IPS-20b (cell line): ENCODE data around the gene NEMF.
"Not testable (repeated sequence)": the region's sequence is repeated elsewhere in the genome, so short reads cannot be mapped to it uniquely, and the experiment has no call there.

ENCODE experiments used
- H3K27ac ChIP-seq: one replicate; pipeline ENCODE4 v1.5.1; 2013; ENCODE audit warnings: low read length
- H3K27me3 ChIP-seq: 2 replicates; pipeline ENCODE4 v1.6.1; 2013; ENCODE audit warnings: mild to moderate bottlenecking, low read length, inconsistent platforms; ENCODE audit not compliant: insufficient read depth
- H3K36me3 ChIP-seq: 2 replicates; pipeline ENCODE4 v1.6.1; 2013; ENCODE audit warnings: low read depth, mild to moderate bottlenecking, inconsistent platforms, low read length, moderate library complexity; ENCODE audit not compliant: insufficient read depth
- H3K4me1 ChIP-seq: 2 replicates; pipeline ENCODE4 v1.6.1; 2013; ENCODE audit warnings: mild to moderate bottlenecking, control low read depth, inconsistent platforms, low read length, moderate library complexity; ENCODE audit not compliant: insufficient read depth
- H3K4me3 ChIP-seq: 2 replicates; pipeline ENCODE4 v1.5.1; 2013; ENCODE audit warnings: mild to moderate bottlenecking, low read length, inconsistent platforms
- H3K9ac ChIP-seq: 2 replicates; pipeline ENCODE4 v1.6.1; 2013; ENCODE audit warnings: low read depth, mild to moderate bottlenecking, inconsistent platforms, low read length, moderate library complexity
- H3K9me3 ChIP-seq: 2 replicates; pipeline ENCODE4 v1.6.1; 2013; ENCODE audit warnings: mild to moderate bottlenecking, low read depth, low read length, inconsistent platforms; ENCODE audit not compliant: insufficient read depth

NEMF gene

DNA sequence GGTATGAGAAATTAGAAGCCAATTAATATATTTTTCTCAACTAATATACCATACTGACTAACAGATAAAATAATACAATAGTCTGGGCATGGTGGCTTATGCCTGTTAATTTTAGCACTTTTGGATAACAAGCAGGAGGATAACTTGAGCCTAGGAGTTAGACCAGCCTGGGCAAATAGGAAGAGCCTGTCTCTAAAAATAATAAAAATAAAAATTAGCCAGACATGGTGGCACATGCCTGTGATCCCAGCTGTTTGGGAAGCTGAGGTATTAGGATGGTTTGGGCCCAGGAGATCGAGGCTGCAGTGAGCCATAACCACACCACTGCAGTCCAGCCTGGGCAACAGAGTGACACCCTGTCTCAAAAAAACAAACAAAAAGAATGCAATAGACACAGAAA is 60.0 kb downstream of the NEMF start:
- H3K36me3 ChIP-seq: peaks cover 97% of the 10 kb centered on the region
- H3K9me3 ChIP-seq: no peaks in the 10 kb centered on the region
- no peak overlapping the region for H3K4me3 ChIP-seq
- H3K27me3 ChIP-seq: no peaks in the 10 kb centered on the region
- H3K4me1 ChIP-seq: no peaks in the 10 kb centered on the region
- H3K9ac ChIP-seq: no peak overlapping the region
- no peak overlapping the region for H3K27ac ChIP-seq

DNA sequence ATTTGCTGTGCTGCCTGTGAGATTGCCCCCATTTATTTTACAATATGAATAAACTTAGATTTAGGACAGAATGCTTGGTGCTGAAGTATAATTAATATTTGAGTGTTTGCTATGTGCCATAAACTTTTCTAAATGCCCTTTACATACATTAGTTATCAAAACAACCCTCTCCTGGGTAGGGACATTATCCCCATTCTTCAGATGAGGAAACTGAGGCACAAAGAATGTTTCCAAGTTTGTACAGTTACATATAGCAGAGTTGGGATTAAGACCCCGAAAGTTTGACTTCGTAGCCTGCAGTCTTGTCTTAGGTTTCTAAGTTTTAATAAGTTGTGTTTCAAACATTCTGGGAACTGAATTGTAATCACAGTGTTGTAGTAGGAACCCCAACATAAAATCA is 66.3 kb downstream of the NEMF start:
- H3K4me3 ChIP-seq: no peak overlapping the region
- peaks cover 99% of the 10 kb centered on the region for H3K36me3 ChIP-seq
- H3K27ac ChIP-seq: no peak overlapping the region
- no peak overlapping the region for H3K9ac ChIP-seq
- no peaks in the 10 kb centered on the region for H3K9me3 ChIP-seq
- no peaks in the 10 kb centered on the region for H3K4me1 ChIP-seq
- no peaks in the 10 kb centered on the region for H3K27me3 ChIP-seq

DNA sequence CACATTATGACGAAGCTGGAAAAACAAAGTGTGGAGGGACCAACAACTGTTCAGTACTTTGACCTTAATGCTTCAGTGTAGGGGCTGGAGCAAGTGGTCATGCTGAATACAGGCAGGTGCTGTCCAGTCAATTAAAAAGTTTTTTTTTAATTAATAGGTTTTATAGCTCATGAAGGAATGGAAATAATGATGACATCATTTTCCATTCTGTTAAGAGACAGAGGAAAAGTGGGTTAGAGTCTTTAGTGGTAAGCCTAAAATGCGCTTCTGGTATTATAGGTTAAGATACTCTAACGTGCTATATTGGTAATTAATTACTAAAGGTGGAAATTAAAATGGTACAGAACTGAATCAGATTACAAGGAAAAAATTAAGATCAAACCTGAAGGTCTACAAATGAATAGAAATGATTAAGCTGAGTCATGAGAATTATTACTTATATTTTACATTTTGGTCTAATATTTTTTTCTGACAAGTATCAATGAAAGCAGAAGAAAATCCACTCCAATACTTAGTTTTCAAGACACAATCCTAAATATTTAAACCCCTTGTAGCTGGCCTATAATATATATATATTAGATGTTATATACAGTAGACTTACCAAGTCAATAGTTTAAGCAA is 69.1 kb downstream of the NEMF start:
- no peaks in the 10 kb centered on the region for H3K4me1 ChIP-seq
- no peak overlapping the region for H3K4me3 ChIP-seq
- no peak overlapping the region for H3K9ac ChIP-seq
- peaks cover 98% of the 10 kb centered on the region for H3K36me3 ChIP-seq
- no peaks in the 10 kb centered on the region for H3K27me3 ChIP-seq
- H3K27ac ChIP-seq: no peak overlapping the region
- H3K9me3 ChIP-seq: no peaks in the 10 kb centered on the region

DNA sequence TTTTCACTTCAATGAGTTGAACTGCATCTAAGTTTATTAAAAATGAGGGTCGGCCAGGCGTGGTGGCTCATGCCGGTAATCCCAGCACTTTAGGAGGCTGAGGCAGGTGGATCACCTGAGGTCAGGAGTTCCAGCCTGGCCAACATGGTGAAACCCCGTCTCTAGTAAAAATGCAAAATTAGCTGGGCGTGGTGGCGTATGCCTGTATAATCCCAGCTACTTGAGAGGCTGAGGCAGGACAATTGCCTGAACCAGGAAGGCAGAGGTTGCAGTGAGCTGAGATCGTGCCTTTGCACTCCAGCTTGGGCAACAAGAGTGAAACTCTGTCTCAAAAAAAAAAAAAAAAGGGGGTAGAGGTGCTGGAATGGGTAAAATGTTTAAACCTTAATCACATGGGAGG is 71.5 kb downstream of the NEMF start:
- not testable (repeated sequence) for H3K4me1 ChIP-seq, H3K27ac ChIP-seq, H3K9me3 ChIP-seq, H3K4me3 ChIP-seq, H3K9ac ChIP-seq, H3K27me3 ChIP-seq
- peaks cover 86% of the 10 kb centered on the region for H3K36me3 ChIP-seq

DNA sequence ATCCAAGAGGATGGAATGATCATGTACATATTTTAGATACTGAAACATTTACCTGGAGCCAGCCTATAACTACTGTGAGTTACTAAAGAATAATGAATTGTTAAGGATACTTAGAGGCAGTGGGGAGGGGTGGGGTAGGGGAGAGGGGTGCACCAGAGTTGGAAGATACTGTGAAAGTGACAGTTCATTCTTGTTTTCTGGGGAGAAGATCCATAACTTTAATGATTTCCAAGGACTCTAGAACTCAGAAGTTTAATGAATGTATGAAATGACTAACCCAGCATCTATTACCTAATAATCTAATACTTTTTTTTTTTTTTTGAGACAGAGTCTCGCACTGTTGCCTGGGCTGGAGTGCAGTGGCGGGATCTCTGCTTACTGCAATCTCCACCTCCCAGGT is 74.2 kb downstream of the NEMF start:
- H3K9me3 ChIP-seq: no peaks in the 10 kb centered on the region
- peaks cover 82% of the 10 kb centered on the region for H3K36me3 ChIP-seq
- no peak overlapping the region for H3K9ac ChIP-seq
- H3K4me3 ChIP-seq: no peak overlapping the region
- no peaks in the 10 kb centered on the region for H3K4me1 ChIP-seq
- H3K27me3 ChIP-seq: no peaks in the 10 kb centered on the region
- H3K27ac ChIP-seq: no peak overlapping the region

DNA sequence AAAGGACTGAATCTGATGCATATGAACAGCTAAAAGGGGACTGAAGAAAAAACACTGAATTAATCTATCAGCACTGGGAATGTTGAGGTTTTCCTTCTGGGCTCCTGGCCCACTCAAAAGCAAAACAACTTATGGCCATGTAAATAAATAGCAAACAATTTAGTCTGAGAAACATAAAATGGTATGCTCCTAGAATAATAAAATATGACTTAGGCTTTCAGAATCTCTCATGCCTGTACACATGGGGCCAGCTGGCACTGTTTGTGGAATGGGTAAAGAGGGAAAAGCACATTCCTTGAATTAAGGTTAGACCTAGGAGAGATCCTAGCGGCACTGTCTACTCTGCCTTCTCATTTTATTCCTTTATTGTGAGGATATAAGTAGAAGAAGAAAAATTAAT is 78.5 kb downstream of the NEMF start:
- H3K36me3 ChIP-seq: peaks cover 48% of the 10 kb centered on the region
- no peaks in the 10 kb centered on the region for H3K9me3 ChIP-seq
- H3K27ac ChIP-seq: no peak overlapping the region
- H3K27me3 ChIP-seq: no peaks in the 10 kb centered on the region
- H3K4me1 ChIP-seq: no peaks in the 10 kb centered on the region; the same call in 1 of the 2 replicates
- no peak overlapping the region for H3K9ac ChIP-seq
- no peak overlapping the region for H3K4me3 ChIP-seq

DNA sequence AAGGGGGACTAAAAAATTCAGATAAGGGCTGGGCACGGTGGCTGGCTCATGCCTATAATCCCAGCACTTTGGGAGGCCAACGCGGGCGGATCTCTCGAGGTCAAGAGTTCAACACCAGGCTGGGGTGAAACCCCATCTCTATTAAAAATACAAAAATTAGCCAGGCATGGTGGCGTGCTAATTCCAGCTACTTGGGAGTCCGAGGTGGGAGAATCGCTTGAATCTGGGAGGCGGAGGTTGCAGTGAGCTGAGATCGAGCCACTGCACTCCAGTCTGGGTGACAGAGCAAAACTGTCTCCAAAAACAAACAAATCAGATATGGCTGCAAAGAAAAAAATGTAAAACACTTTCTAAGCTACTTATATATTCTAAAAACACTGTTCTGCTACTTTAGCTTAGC is 80.9 kb downstream of the NEMF start:
- not testable (repeated sequence) for H3K9ac ChIP-seq, H3K4me3 ChIP-seq, H3K27ac ChIP-seq

DNA sequence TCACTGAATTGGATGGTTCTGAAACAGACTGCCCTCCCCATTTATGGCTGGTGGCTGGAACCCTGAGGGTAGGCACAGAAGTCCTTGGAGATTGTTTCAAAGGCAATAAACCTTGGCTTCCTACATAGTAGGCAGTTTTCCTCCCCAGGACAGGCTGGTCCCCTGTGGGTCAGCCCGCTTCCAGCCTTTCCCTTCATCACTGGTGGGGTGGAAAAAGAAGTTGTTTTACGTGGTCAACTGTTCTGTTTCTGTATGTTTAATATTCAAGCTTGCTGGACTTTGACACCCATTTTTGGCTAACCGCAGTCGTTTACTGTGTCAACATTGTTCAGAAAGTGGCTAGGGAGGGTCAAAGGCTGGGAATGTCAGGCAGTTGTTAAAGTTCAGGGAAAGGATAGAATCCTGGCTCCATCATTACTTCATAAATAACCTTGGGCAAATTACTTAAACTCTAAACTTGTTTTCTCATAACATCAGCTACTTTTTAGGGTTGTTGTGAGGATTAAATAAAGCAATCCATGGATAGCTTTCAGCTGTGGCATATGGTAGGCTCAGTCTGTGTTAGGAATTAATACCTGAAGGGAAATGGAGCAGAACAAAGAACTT is 82.3 kb downstream of the NEMF start:
- Histone ChIP-seq H3K27ac (no peak overlapping the region), H3K9me3 (no peaks in the 10 kb centered on the region), H3K4me1 (peaks cover 3% of the 10 kb centered on the region), H3K27me3 (no peaks in the 10 kb centered on the region), H3K9ac (peak overlapping the region; percentile 15; the same call in 1 of the 2 replicates), H3K36me3 (peaks cover 24% of the 10 kb centered on the region), H3K4me3 (0 out of 2 replicates have a peak overlapping the region, but pooled peaks have one; percentile 33)

More for the DNA sequence above, 80.9 kb downstream of the NEMF start:
- not testable (repeated sequence) for H3K9me3 ChIP-seq, H3K4me1 ChIP-seq, H3K27me3 ChIP-seq
- H3K36me3 ChIP-seq: peaks cover 32% of the 10 kb centered on the region

DNA sequence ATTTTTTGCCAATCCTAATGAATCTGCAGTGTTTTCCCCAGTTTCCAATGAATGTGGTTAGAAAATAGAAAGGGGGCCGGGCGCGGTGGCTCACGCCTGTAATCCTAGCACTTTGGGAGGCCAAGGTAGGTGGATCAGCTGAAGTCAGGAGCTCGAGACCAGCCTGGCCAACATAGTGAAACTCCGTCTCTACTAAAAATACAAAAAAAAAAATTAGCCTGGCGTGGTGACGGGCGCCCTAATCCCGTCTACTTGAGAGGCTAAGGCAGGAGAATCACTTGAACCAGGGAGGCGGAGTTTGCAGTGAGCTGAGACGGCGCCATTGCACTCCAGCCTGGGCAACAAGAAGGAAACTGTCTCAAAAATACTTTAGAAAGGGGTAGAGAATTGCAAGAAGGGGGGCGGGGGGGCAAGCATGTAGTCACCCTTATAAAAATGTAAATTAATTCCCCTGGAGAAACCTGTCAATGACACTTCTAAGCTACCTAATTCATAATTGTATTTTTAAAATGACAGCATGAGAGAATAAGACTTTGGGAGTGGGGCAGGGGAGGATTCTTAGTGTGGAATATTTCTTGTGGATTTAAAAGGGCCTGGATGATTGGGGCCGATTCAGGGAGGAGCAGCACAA is 82.9 kb downstream of the NEMF start:
- peaks cover 17% of the 10 kb centered on the region for H3K36me3 ChIP-seq
- H3K9me3 ChIP-seq: no peaks in the 10 kb centered on the region
- peak overlapping the region; percentile 99; the same call in 1 of the 2 replicates for H3K9ac ChIP-seq
- peaks cover 3% of the 10 kb centered on the region for H3K4me1 ChIP-seq
- peak overlapping the region; percentile 99 for H3K4me3 ChIP-seq
- H3K27ac ChIP-seq: no peak overlapping the region
- no peaks in the 10 kb centered on the region for H3K27me3 ChIP-seq

DNA sequence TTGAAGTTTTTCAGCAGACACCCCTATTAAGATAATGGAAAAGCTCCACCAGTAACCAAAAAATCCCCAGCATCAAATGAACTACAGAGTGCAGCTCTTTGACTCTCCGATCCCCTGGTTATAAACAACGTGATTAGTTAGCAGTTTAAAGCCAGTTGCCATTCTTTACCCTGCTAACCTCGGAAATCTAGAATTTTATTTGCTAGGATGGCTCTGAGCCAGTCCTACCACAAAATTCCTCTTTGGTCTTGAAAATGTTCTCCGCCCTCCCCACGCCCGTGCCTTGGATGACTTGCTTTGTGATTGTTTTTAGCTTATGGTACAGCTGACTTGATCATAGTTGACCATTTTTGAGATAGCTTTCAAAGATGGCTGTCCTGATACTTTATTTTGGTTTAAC is 83.4 kb downstream of the NEMF start:
- Histone ChIP-seq H3K9me3 (no peaks in the 10 kb centered on the region), H3K36me3 (peaks cover 12% of the 10 kb centered on the region), H3K4me3 (peak overlapping the region; percentile 99), H3K4me1 (peaks cover 3% of the 10 kb centered on the region), H3K9ac (peak overlapping the region; percentile 99), H3K27me3 (no peaks in the 10 kb centered on the region), H3K27ac (no peak overlapping the region)

DNA sequence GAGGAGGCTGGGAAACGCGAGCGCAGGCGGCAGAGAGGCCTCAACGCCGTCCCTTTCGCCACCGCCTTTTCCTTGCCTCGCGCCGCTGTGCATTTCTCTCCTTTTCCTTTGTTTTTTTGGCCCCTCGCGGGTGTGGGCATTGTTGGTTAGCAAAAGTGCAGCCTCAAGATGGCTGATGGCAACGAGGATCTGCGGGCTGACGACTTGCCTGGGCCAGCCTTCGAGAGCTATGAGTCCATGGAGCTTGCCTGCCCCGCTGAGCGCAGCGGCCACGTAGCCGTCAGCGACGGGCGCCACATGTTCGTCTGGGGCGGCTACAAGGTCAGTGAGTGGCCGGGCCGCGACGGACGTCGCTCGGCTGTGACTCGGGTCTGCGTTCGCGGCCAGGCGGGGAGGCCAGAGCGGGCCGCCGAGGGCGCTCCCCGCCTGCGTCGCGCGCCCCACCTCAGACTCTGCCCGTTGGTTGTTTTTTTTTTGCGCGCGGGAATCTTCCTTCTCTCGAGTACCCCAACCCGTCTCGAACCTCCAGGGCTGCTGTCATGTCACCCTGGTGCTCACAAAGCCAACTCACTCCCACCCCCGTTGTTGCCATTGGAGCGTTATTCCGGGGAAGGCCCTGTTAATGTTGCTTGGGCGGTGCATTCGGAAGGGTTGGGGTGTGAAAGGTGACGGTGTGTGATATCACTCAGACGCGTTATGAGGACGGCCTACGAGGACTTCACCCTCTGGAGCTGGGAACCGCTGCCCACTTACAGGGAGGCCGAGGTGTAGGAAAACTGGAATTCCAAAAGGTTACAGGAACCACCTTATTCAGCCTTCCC is 84.1 kb downstream of the NEMF start:
- Histone ChIP-seq H3K27me3 (no peaks in the 10 kb centered on the region), H3K9ac (peak overlapping the region; percentile 99), H3K9me3 (no peaks in the 10 kb centered on the region), H3K4me1 (peaks cover 3% of the 10 kb centered on the region), H3K4me3 (peak overlapping the region; percentile 99), H3K36me3 (peaks cover 8% of the 10 kb centered on the region; the same call in 1 of the 2 replicates), H3K27ac (peak overlapping the region; percentile 92)
